Measurements from ENCODE around the gene CBFA2T2.
"Not testable (repeated sequence)": the region's sequence is repeated elsewhere in the genome, so short reads cannot be mapped to it uniquely, and the experiment has no call there.

Gene CBFA2T2

GRCh38 chr20:33622705-33623365 lies 132.9 kb downstream of the CBFA2T2 start:
- DNase-seq (ENCODE audit: low read depth, low spot score): no peak

- DNase-seq (ENCODE audit: low read depth, low spot score): no peak
Observed at GRCh38 chr20:33624399-33624798, 134.5 kb downstream of the CBFA2T2 start.

GRCh38 chr20:33626190-33626589 lies 136.3 kb downstream of the CBFA2T2 start:
- DNase-seq (ENCODE audit: low read depth, low spot score): no peak

GRCh38 chr20:33627577-33628216 lies 137.8 kb downstream of the CBFA2T2 start:
- no peak for DNase-seq (ENCODE audit: low read depth, low spot score)

GRCh38 chr20:33629533-33629932 lies 139.6 kb downstream of the CBFA2T2 start:
- no peak for DNase-seq (ENCODE audit: low read depth, low spot score)

GRCh38 chr20:33629979-33630378 lies 140.1 kb downstream of the CBFA2T2 start:
- DNase-seq (ENCODE audit: low read depth, low spot score): no peak

GRCh38 chr20:33630507-33630906 lies 140.6 kb downstream of the CBFA2T2 start:
- DNase-seq (ENCODE audit: low read depth, low spot score): no peak

- not testable (repeated sequence) for DNase-seq (ENCODE audit: low read depth, low spot score)
Observed at GRCh38 chr20:33631910-33632309, 142.0 kb downstream of the CBFA2T2 start.

GRCh38 chr20:33635341-33635740 lies 145.4 kb downstream of the CBFA2T2 start:
- DNase-seq (ENCODE audit: low read depth, low spot score): no peak

- no peak for DNase-seq (ENCODE audit: low read depth, low spot score)
Observed at GRCh38 chr20:33636776-33637175, 146.9 kb downstream of the CBFA2T2 start.

GRCh38 chr20:33640287-33640686 lies 150.4 kb downstream of the CBFA2T2 start:
- no peak for DNase-seq (ENCODE audit: low read depth, low spot score)

- no peak for DNase-seq (ENCODE audit: low read depth, low spot score)
Observed at GRCh38 chr20:33644313-33645071, 154.6 kb downstream of the CBFA2T2 start.

GRCh38 chr20:33645072-33645358 lies 155.1 kb downstream of the CBFA2T2 start:
- no peak for DNase-seq (ENCODE audit: low read depth, low spot score)

GRCh38 chr20:33645396-33645795 lies 155.5 kb downstream of the CBFA2T2 start:
- no peak for DNase-seq (ENCODE audit: low read depth, low spot score)

GRCh38 chr20:33646191-33646590 lies 156.3 kb downstream of the CBFA2T2 start:
- no peak for DNase-seq (ENCODE audit: low read depth, low spot score)

GRCh38 chr20:33646959-33647602 lies 157.2 kb downstream of the CBFA2T2 start:
- DNase-seq (ENCODE audit: low read depth, low spot score): not testable (repeated sequence)

- DNase-seq (ENCODE audit: low read depth, low spot score): peak; percentile 72
Observed at GRCh38 chr20:33647603-33648395, 157.9 kb downstream of the CBFA2T2 start.

GRCh38 chr20:33648396-33649004 lies 158.6 kb downstream of the CBFA2T2 start:
- no peak for DNase-seq (ENCODE audit: low read depth, low spot score)

GRCh38 chr20:33649201-33649681 lies 159.3 kb downstream of the CBFA2T2 start:
- no peak for DNase-seq (ENCODE audit: low read depth, low spot score)

- DNase-seq (ENCODE audit: low read depth, low spot score): no peak
Observed at GRCh38 chr20:33650111-33650752, 160.3 kb downstream of the CBFA2T2 start.
